ENCODE data around the gene NPAS2. TPM values are rescaled to one million over a fixed set of nuclear protein-coding genes. Genes with fewer than 3 reads are reported as not detected.

The NPAS2 gene
- total RNA-seq, 1 experiment from 2014 or later = 20.4 TPM

- intact Hi-C loops (cut with micrococcal nuclease) = no loop called here
Measured at GRCh38 chr2:100938031-100939026, 118.4 kb downstream of the NPAS2 start.

GRCh38 chr2:100939445-100939844 lies 119.5 kb downstream of the NPAS2 start:
- no peaks in the 10 kb centered on the region for H3K9me3 ChIP-seq (ENCODE audit: control insufficient read depth in 1 of 2, insufficient read depth in 1 of 2, low read depth in 1 of 2, low read length in 2 of 2)
- RAD21 ChIA-PET (ENCODE audit: low non-redundant PET in 1 of 2, low total read pairs in 2 of 2, uncharacterized antibody in 2 of 2, unreplicated experiment in 2 of 2) = no interaction called here
- no peak overlapping the region for H3K4me2 ChIP-seq (ENCODE audit: low read length)
- H2AFZ ChIP-seq (ENCODE audit: low read depth, low read length, poor library complexity, severe bottlenecking) = no peak overlapping the region
- BruUV-seq (replicated peaks) = no TSS peak
- H3K36me3 ChIP-seq (ENCODE audit: control insufficient read depth in 1 of 2, insufficient read depth in 2 of 2, low read length in 2 of 2) = no peaks in the 10 kb centered on the region
- H3K27ac ChIP-seq (ENCODE audit: low read depth, low read length) = no peak overlapping the region
- ATAC-seq (no peak), DNase-seq (ENCODE audit: low read depth, low spot score) (no peak)
- no peaks in the 10 kb centered on the region for H3K9me2 ChIP-seq (ENCODE audit: insufficient read depth)
- H3K4me1 ChIP-seq (ENCODE audit: control insufficient read depth in 1 of 2, insufficient read depth in 2 of 2, low read length in 2 of 2) = no peaks in the 10 kb centered on the region
- no peak overlapping the region for H3K9ac ChIP-seq (ENCODE audit: low read length)
- no peaks in the 10 kb centered on the region for H3K27me3 ChIP-seq (ENCODE audit: insufficient read depth, low read length)
- intact Hi-C loops (cut with micrococcal nuclease) = no loop called here
- no peak overlapping the region for H3K4me3 ChIP-seq (replicated peaks in 1 of 2; ENCODE audit: low read depth in 1 of 2, low read length in 2 of 2)
- no peaks in the 10 kb centered on the region for H4K20me1 ChIP-seq (ENCODE audit: insufficient read depth)
- POLR2A ChIA-PET = no interaction called here
- CTCF ChIA-PET = no interaction called here
- H3K79me2 ChIP-seq (ENCODE audit: insufficient read depth, low read length) = no peaks in the 10 kb centered on the region
- TF ChIP-seq ZNF274 (IDR thresholded peaks at IDR 0.05; ENCODE audit: low read depth, low read length) (no peak), MAX (IDR thresholded peaks at IDR 0.05) (no peak), CTCF (IDR thresholded peaks at IDR 0.05 in 2 of 3, conservative IDR thresholded peaks at IDR 0.05 in 1 of 3; ENCODE audit: borderline replicate concordance in 1 of 3, insufficient read depth in 1 of 3, low read depth in 2 of 3, low read length in 2 of 3) (no peak), EZH2 (IDR thresholded peaks at IDR 0.05) (no peak), REST (IDR thresholded peaks at IDR 0.05; ENCODE audit: low read depth) (no peak), SIN3A (IDR thresholded peaks at IDR 0.05; ENCODE audit: low read depth) (no peak), FOSL1 (IDR thresholded peaks at IDR 0.05; ENCODE audit: low read depth) (no peak), SP1 (IDR thresholded peaks at IDR 0.05; ENCODE audit: low read depth) (no peak), POLR2AphosphoS5 (IDR thresholded peaks at IDR 0.05; ENCODE audit: low read depth, low read length) (no peak), EGR1 (IDR thresholded peaks at IDR 0.05; ENCODE audit: low read depth) (no peak), RAD21 (IDR thresholded peaks at IDR 0.05; ENCODE audit: low read depth) (no peak), EZH2phosphoT487 (IDR thresholded peaks at IDR 0.05; ENCODE audit: borderline replicate concordance) (no peak), JUND (IDR thresholded peaks at IDR 0.05) (no peak), POLR2A (IDR thresholded peaks at IDR 0.05; ENCODE audit: borderline replicate concordance, extremely low read depth, insufficient read depth, insufficient read length) (no peak)

More at GRCh38 chr2:100938031-100939026, 118.4 kb downstream of the NPAS2 start:
- TF ChIP-seq TCF7L2 (IDR thresholded peaks at IDR 0.05; ENCODE audit: borderline replicate concordance, extremely low read depth, insufficient read depth, insufficient read length) = no peak
- ChIA-PET RAD21 (ENCODE audit: low non-redundant PET in 1 of 2, low total read pairs in 2 of 2, uncharacterized antibody in 2 of 2, unreplicated experiment in 2 of 2) (no interaction called here), POLR2A (no interaction called here), CTCF (no interaction called here)
- H3K4me1 ChIP-seq (ENCODE audit: control insufficient read depth in 1 of 2, insufficient read depth in 2 of 2, low read length in 2 of 2) = no peaks in the 10 kb centered on the region
- no peak for DNase-seq (ENCODE audit: low read depth, low spot score)
- H3K4me3 ChIP-seq (replicated peaks in 1 of 2; ENCODE audit: low read depth in 1 of 2, low read length in 2 of 2) = no peak overlapping the region
- no peak overlapping the region for H3K27ac ChIP-seq (ENCODE audit: low read depth, low read length)
- no peak overlapping the region for H3K9ac ChIP-seq (ENCODE audit: low read length)
- no peak overlapping the region for H3K4me2 ChIP-seq (ENCODE audit: low read length)
- no peaks in the 10 kb centered on the region for H3K79me2 ChIP-seq (ENCODE audit: insufficient read depth, low read length)
- BruUV-seq (replicated peaks) = no TSS peak
- H2AFZ ChIP-seq (ENCODE audit: low read depth, low read length, poor library complexity, severe bottlenecking) = no peak overlapping the region
- H3K27me3 ChIP-seq (ENCODE audit: insufficient read depth, low read length) = no peaks in the 10 kb centered on the region
- no peaks in the 10 kb centered on the region for H3K9me2 ChIP-seq (ENCODE audit: insufficient read depth)
- no peaks in the 10 kb centered on the region for H4K20me1 ChIP-seq (ENCODE audit: insufficient read depth)
- no peaks in the 10 kb centered on the region for H3K36me3 ChIP-seq (ENCODE audit: control insufficient read depth in 1 of 2, insufficient read depth in 2 of 2, low read length in 2 of 2)
- no peak for ATAC-seq
- no peaks in the 10 kb centered on the region for H3K9me3 ChIP-seq (ENCODE audit: control insufficient read depth in 1 of 2, insufficient read depth in 1 of 2, low read depth in 1 of 2, low read length in 2 of 2)

Data from HCT116 (cell line).